WTC11 (cell line): Measurements from ENCODE around the gene FOXO1. TPM values are rescaled to one million over a fixed set of nuclear protein-coding genes. Genes with fewer than 3 reads are reported as not detected.
A peak's percentile ranks its signal among the peaks of the same experiment; 100 is the strongest.

Source experiments
- ATAC-seq: fragments of 200-7000 bp; cut with Tn5 transposase; 2 replicates; pipeline ENCODE4 v1.10.0; 2021; ENCODE audit warnings: mild to moderate bottlenecking, moderate library complexity
- CTCF ChIA-PET: fragments of 300-600 bp; sonication (Branson Sonifier 250); formaldehyde crosslinking; loops from one replicate; lab custom pipeline; 2021; ENCODE audit warnings: antibody characterized with exemption; lab: Charles Lee
- POLR2A ChIA-PET: fragments of 350-600 bp; sonication (Branson Sonifier 250); formaldehyde crosslinking; loops from one replicate; lab custom pipeline; 2021; ENCODE audit warnings: antibody characterized with exemption; lab: Charles Lee
- DNase-seq: peaks from one replicate; pipeline ENCODE4 v3.0.0; 2021; ENCODE audit warnings: low spot score
- H3K27ac Mint-ChIP-seq: 2 replicates; pipeline ENCODE4 v1.8.0; 2021; ENCODE audit warnings: mixed read lengths
- H3K27me3 Mint-ChIP-seq: 2 replicates; pipeline ENCODE4 v1.8.0; 2021; ENCODE audit warnings: low read depth, mild to moderate bottlenecking, moderate library complexity, mixed read lengths
- H3K36me3 Mint-ChIP-seq: 2 replicates; pipeline ENCODE4 v1.8.0; 2021; ENCODE audit warnings: mixed read lengths
- H3K4me1 Mint-ChIP-seq: 2 replicates; pipeline ENCODE4 v1.8.0; 2022; ENCODE audit warnings: mixed read lengths
- H3K4me3 Mint-ChIP-seq: 2 replicates; pipeline ENCODE4 v1.8.0; 2021; ENCODE audit warnings: mild to moderate bottlenecking, moderate library complexity, mixed read lengths
- H3K9me3 Mint-ChIP-seq: 2 replicates; pipeline ENCODE4 v1.8.0; 2021; ENCODE audit warnings: mixed read lengths
- ATF1 ChIP-seq: sonication (generic); formaldehyde crosslinking; IDR thresholded peaks from 2 replicates; pipeline ENCODE4 v1.8.1; 2023; ENCODE audit warnings: mild to moderate bottlenecking, moderate library complexity, missing genetic modification reagents
- CREM ChIP-seq: sonication (generic); formaldehyde crosslinking; IDR thresholded peaks from 2 replicates; pipeline ENCODE4 v1.8.1; 2022; ENCODE audit warnings: mild to moderate bottlenecking, missing genetic modification reagents, moderate library complexity
- ERG ChIP-seq: fragments of 250-450 bp; sonication (Bioruptor Pico); IDR thresholded peaks from 2 replicates; pipeline ENCODE4 v1.8.0; 2021; ENCODE audit warnings: mild to moderate bottlenecking
- HMGXB4 ChIP-seq: sonication (generic); formaldehyde crosslinking; IDR thresholded peaks from 2 replicates; pipeline ENCODE4 v1.8.1; 2023; ENCODE audit warnings: mild to moderate bottlenecking, moderate library complexity, missing genetic modification reagents
- IRF1 ChIP-seq: sonication (generic); formaldehyde crosslinking; IDR thresholded peaks from 2 replicates; pipeline ENCODE4 v1.8.0; 2023; ENCODE audit warnings: missing genetic modification reagents
- JAZF1 ChIP-seq: fragments of 250-450 bp; sonication (Bioruptor Pico); IDR thresholded peaks from 2 replicates; pipeline ENCODE4 v1.9.0; 2021; ENCODE audit warnings: moderate library complexity, mild to moderate bottlenecking, inconsistent platforms
- NR3C1 ChIP-seq: sonication (generic); formaldehyde crosslinking; conservative IDR thresholded peaks from 2 replicates; pipeline ENCODE4 v1.8.1; 2023; ENCODE audit warnings: low read depth, mild to moderate bottlenecking, missing genetic modification reagents
- OVOL2 ChIP-seq: fragments of 250-450 bp; sonication (Bioruptor Pico); IDR thresholded peaks from 2 replicates; pipeline ENCODE4 v1.9.0; 2021; ENCODE audit warnings: mild to moderate bottlenecking, borderline replicate concordance
- STAT6 ChIP-seq: sonication (generic); formaldehyde crosslinking; conservative IDR thresholded peaks from 2 replicates; pipeline ENCODE4 v1.8.1; 2023; ENCODE audit warnings: mild to moderate bottlenecking, low read depth, missing genetic modification reagents, moderate library complexity
- TEAD1 ChIP-seq: sonication (generic); formaldehyde crosslinking; IDR thresholded peaks from 2 replicates; pipeline ENCODE4 v1.8.0; 2022; ENCODE audit warnings: mild to moderate bottlenecking, missing genetic modification reagents
- ZNF121 ChIP-seq: sonication (generic); formaldehyde crosslinking; IDR thresholded peaks from 2 replicates; pipeline ENCODE4 v1.8.0; 2023; ENCODE audit warnings: missing genetic modification reagents
- ZNF138 ChIP-seq: sonication (generic); formaldehyde crosslinking; conservative IDR thresholded peaks from 2 replicates; pipeline ENCODE4 v1.8.1; 2022; ENCODE audit warnings: mild to moderate bottlenecking, moderate library complexity, missing genetic modification reagents
- ZNF416 ChIP-seq: fragments of 250-450 bp; sonication (Bioruptor Pico); IDR thresholded peaks from 2 replicates; pipeline ENCODE4 v1.9.0; 2021; ENCODE audit warnings: mild to moderate bottlenecking, inconsistent platforms
- ZNF512 ChIP-seq: sonication (generic); formaldehyde crosslinking; IDR thresholded peaks from 2 replicates; pipeline ENCODE4 v1.8.1; 2022; ENCODE audit warnings: missing genetic modification reagents, borderline replicate concordance
- ZNF671 ChIP-seq: fragments of 250-450 bp; sonication (Bioruptor Pico); IDR thresholded peaks from 2 replicates; pipeline ENCODE4 v1.8.0; 2021; ENCODE audit warnings: mild to moderate bottlenecking
- total RNA-seq: library from RNA; stranded (reverse); gene quantifications from 3 replicates; pipeline ENCODE4 v1.2.3, GENCODE V29; 2021
- TF ChIP-seq, protein P1 (sequence below): fragments of 250-450 bp; sonication (Bioruptor Pico); conservative IDR thresholded peaks from 2 replicates; pipeline ENCODE4 v1.9.0; 2021; ENCODE audit warnings: mild to moderate bottlenecking
- TF ChIP-seq, protein P2 (sequence below): sonication (generic); formaldehyde crosslinking; IDR thresholded peaks from 2 replicates; pipeline ENCODE4 v1.8.1; 2023; ENCODE audit warnings: mild to moderate bottlenecking, missing genetic modification reagents, moderate library complexity

The FOXO1 gene
- total RNA-seq, 1 experiment from 2014 or later, result 37.9 TPM

- ChIA-PET CTCF (interaction anchor here (0.6 kb wide), 1 partner anchor 96 kb away, joined by 3 read pairs; no protein-coding TSS in a partner anchor), POLR2A (no interaction called here)
- no peaks in the 10 kb centered on the region for H3K27me3 Mint-ChIP-seq
- peaks cover 17% of the 10 kb centered on the region for H3K36me3 Mint-ChIP-seq
- no peak overlapping the region for H3K4me3 Mint-ChIP-seq
- no peak for TF ChIP-seq JAZF1 (CRISPR knock-in tag)
- 0 out of 2 replicates have a peak, but pooled peaks have one; percentile 31 for TF ChIP-seq ZNF121 (CRISPR knock-in tag)
- TF ChIP-seq, protein P1, sequence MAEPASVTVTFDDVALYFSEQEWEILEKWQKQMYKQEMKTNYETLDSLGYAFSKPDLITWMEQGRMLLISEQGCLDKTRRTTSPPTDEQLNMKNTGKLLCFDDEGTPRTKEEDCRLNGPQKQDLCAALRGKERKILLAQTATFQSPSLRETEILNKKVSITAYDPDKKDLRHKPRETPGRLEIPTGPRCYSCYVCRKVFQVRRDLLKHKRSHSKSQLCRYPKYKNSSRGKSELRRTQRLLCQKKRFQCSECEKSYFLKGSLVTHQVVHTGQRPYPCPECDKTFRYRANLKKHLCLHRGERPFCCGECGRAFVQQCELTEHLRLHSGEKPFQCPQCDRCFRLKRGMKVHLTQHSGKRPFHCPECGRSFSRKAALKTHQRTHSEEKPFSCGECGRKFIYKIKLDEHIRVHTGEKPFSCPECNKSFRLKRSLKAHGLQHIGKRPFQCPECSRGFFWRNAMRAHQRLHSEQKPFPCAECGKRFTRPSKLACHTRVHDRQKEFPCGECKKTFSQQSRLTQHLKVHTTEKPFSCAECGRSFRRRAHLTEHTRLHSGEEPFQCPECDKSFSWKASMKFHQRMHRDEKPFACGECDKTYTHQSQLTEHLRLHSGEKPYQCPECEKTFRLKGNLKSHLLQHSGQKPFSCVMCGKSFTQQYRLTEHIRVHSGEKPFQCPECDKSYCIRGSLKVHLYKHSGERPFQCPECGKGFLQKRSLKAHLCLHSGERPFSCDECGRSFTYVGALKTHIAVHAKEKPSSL, result no peak
- TF ChIP-seq ERG (CRISPR knock-in tag), result no peak
- no peak for TF ChIP-seq ATF1 (CRISPR knock-in tag)
- no peak for TF ChIP-seq ZNF671 (CRISPR knock-in tag)
- no peak overlapping the region for H3K27ac Mint-ChIP-seq
- H3K9me3 Mint-ChIP-seq, result peaks cover 13% of the 10 kb centered on the region
- ATAC-seq, result no peak
- no peak for DNase-seq
- H3K4me1 Mint-ChIP-seq, result peaks cover 90% of the 10 kb centered on the region
These were observed 9.1 kb downstream of the FOXO1 start for GRCh38 chr13:40657307-40657706.

GRCh38 chr13:40656358-40656757 lies 10.1 kb downstream of the FOXO1 start:
- peaks cover 17% of the 10 kb centered on the region for H3K36me3 Mint-ChIP-seq
- ATAC-seq, result no peak
- TF ChIP-seq HMGXB4 (CRISPR knock-in tag) (no peak), STAT6 (CRISPR knock-in tag) (no peak), ZNF416 (CRISPR knock-in tag) (no peak), NR3C1 (CRISPR knock-in tag) (no peak), OVOL2 (CRISPR knock-in tag) (no peak), ZNF512 (CRISPR knock-in tag) (no peak), IRF1 (CRISPR knock-in tag) (no peak), CREM (CRISPR knock-in tag) (no peak), TEAD1 (CRISPR knock-in tag) (no peak), ZNF138 (CRISPR knock-in tag) (no peak)
- TF ChIP-seq, protein P2, sequence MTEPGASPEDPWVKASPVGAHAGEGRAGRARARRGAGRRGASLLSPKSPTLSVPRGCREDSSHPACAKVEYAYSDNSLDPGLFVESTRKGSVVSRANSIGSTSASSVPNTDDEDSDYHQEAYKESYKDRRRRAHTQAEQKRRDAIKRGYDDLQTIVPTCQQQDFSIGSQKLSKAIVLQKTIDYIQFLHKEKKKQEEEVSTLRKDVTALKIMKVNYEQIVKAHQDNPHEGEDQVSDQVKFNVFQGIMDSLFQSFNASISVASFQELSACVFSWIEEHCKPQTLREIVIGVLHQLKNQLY, result no peak
- TF ChIP-seq, all 79 proteins: peak for 0
- H3K4me1 Mint-ChIP-seq, result peaks cover 91% of the 10 kb centered on the region
- ChIA-PET POLR2A (interaction anchor here (1.0 kb wide), 1 partner anchor 51 kb away, joined by 3 read pairs; no protein-coding TSS in a partner anchor), CTCF (interaction anchor here (0.6 kb wide), 1 partner anchor 19 kb away, joined by 3 read pairs; no protein-coding TSS in a partner anchor)
- no peaks in the 10 kb centered on the region for H3K27me3 Mint-ChIP-seq
- no peak overlapping the region for H3K4me3 Mint-ChIP-seq
- no peak overlapping the region for H3K27ac Mint-ChIP-seq
- DNase-seq, result no peak
- H3K9me3 Mint-ChIP-seq, result peaks cover 13% of the 10 kb centered on the region
